ENCODE measurements around the gene SLC29A1.

SLC29A1 gene

DNA sequence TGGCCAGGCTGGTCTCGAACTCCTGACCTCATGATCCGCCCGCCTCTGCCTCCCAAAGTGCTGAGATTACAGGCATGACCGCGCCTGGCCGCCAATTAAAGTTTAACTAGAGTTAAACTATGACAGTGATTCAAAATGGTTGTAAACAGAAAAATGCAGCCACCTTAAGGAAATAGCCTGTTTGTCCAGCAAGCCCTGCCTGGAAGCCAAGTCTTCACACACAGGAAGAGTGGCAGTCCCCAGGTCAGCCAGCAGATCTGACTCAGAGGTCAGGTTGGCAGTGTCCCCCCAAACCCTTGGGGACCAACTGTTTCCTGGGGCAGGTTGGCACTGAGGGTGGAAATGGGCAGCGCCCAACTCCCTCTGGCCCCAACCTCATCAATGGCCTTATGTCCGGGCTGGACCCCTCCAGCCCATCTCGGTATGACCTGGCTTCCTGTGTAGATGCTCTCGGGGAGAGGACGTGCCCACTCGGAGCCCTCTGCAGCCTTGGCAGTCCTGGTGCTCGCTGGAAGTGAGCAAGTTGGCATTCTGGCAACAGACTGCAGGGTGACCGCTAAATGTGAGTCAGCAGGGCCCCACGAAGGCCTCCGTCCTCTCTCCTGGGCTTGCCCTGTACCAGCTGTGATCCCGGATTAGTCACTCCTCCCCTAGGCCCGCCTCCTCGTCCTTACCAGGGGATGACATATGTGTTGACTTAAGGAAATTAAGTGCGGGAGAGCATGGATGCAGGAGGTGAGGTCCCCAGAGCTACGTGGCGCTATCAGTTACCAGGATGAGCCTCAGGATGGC lies 13.8 kb downstream of the SLC29A1 start:
- peak; percentile 99 for DNase-seq (ENCODE audit: low read depth)

DNA sequence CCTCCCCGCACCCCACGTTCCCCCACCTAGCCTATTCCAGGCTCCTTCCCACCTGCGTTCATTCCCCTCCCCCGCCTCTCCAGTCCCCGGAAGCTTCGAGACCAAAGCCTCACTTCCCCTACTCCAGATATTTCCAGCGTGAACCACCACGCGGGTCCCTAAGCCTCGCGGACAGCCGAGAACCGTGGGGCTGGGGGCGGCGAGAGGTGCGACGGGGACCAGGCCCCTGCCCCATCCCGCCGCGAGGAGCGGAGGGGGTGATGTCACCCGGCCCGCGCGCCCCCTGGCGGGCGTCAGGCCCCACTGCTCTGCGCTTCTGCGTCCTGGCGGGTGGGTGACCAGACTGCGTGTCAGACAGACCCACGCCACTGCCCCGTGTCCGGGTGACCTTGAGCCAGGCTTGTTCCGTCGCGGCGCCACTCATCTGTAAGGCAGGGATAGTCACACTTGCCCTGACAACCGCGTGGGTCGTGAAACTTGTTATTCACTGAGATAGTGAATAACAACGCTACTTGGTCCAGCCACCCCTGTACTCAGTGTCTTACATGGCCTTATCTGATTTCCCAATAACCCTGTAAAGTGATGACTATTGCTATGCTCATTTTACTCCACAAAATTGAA lies 14.5 kb downstream of the SLC29A1 start:
- DNase-seq (ENCODE audit: low read depth) = peak; percentile 74

DNA sequence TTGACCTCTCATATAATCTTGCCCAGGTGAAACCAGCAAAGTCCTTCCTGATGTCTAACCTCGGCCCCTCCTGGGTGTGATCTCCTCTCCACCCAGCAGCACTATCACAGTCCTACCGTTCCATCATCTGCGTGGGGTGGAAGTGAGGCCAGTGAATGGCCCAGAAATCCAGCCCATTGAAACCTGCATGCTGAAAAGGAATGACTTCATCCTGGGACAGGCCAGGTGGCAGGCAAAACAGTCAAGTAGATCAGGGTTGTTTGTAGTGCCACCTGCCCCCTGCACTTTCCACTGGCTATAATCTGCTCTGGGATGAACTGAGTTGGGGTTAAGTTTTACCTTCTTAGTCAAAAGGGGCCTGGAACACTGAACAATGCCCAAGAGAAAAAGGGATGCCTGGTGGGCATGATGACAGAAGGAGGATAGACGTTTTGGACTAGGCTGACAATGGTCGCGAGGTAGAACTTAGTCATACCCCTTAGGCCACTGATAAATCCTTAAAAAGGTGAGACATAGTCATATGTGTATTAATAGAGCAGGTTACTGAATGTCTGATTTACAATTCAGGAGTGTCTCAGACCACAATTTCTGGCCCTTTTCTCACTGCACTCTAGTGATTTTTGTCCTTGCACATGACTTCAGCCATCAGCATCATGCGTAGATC lies 15.4 kb downstream of the SLC29A1 start:
- DNase-seq (ENCODE audit: low read depth) = no peak

DNA sequence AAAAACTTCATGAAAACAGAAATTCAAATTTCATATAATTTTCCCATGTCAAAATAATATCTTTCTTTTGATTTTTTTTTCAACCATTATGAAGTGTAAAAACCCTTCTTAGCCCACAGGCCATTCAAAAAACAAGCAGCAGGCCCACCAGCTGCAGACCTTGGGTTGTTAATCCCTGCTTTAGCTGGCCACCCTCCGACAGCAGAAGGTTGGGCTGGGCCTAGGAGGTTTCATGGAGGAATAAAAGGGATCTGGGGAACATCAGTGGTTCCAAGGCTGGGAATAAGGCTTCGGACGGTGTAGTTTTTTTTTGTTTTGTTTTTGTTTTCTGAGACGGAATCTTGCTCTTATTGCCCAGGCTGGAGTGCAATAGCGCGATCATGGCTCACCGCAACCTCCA lies 19.9 kb downstream of the SLC29A1 start:
- no peak for DNase-seq (ENCODE audit: low read depth)

DNA sequence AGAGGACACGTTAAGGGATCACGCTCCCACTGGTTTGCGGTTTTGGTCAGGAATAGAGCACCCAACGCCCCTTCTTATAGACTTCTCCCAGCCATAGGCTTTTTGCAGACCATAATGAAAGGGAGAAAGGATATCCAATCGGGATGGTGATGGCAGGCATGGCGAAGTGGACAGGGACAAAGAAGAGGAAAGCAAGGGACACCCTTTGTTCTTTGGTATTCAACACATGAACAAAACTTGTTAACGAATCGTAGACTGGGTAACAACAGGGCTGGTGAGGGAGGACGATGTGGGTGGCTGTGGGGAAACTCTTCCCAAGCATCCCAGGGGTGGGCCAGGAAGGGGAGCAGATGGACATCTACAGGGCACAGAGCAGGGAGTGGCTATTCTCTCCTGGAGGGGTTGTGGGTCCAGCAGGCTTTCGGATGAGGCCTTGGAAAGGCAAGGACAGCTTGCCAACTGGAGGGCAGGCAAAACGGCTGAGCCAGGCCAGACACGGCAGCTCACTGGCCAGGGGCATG lies 22.1 kb downstream of the SLC29A1 start:
- DNase-seq (ENCODE audit: low read depth) = no peak

DNA sequence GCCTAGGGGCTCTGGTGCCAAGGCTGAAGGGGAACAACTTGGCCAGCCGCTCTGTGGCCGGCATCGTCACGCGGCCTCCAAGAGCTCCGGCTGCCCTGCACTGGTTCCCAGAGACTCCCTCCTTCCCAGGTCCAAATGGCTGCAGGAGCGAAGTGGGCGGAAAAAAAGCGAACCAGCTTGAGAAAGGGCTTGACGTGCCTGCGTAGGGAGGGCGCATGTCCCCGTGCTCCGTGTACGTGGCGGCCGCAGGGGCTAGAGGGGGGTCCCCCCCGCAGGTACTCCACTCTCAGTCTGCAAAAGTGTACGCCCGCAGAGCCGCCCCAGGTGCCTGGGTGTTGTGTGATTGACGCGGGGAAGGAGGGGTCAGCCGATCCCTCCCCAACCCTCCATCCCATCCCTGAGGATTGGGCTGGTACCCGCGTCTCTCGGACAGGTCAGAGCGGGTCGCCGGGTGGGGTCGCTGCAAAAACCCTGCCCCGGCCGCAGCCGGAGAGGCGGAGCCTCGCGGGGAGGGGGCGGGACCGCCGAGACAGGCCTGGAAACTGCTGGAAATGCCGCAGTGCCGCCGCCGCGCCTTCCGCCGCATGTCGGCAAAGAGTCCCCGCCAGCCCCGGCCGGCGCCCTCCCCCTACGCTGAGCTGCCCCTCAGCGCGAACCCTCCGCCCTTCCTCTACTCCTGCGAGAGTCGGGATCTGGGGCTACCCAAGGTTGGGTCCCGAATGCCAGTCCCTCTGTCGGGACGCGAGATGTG lies 22.7 kb downstream of the SLC29A1 start:
- peak; percentile 80 for DNase-seq (ENCODE audit: low read depth)

DNA sequence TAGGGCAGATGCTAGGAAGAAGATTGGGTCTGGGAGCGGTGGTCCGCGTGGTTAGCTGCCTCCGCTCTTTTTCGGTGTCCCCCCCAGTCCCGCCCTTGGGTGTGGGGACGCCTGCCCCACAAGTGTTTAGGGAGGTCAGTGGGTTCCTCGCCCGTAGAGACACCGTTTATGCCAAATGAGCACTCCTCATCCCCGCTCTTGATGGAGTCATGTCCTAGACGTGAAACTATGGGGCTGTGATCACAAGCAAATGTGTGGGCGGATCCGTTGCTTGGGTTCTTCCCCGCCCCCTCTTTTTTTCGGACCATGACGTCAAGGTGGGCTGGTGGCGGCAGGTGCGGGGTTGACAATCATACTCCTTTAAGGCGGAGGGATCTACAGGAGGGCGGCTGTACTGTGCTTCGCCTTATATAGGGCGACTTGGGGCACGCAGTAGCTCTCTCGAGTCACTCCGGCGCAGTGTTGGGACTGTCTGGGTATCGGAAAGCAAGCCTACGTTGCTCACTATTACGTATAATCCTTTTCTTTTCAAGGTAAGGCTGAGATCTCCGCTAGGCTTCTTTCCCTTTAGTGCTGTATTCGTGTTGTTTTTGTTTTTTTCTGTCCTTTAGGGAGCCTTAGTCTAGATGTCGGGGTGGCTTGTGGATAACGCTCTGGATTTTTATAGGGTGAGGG lies 23.4 kb downstream of the SLC29A1 start, which contains the start of gene HSP90AB1:
Gene HSP90AB1, plus strand, starts transcription at position 439 of the 675 bp plus-strand sequence. CDS start 1,529 bp downstream, outside the sequence.
- peak; percentile 97 for DNase-seq (ENCODE audit: low read depth)

DNA sequence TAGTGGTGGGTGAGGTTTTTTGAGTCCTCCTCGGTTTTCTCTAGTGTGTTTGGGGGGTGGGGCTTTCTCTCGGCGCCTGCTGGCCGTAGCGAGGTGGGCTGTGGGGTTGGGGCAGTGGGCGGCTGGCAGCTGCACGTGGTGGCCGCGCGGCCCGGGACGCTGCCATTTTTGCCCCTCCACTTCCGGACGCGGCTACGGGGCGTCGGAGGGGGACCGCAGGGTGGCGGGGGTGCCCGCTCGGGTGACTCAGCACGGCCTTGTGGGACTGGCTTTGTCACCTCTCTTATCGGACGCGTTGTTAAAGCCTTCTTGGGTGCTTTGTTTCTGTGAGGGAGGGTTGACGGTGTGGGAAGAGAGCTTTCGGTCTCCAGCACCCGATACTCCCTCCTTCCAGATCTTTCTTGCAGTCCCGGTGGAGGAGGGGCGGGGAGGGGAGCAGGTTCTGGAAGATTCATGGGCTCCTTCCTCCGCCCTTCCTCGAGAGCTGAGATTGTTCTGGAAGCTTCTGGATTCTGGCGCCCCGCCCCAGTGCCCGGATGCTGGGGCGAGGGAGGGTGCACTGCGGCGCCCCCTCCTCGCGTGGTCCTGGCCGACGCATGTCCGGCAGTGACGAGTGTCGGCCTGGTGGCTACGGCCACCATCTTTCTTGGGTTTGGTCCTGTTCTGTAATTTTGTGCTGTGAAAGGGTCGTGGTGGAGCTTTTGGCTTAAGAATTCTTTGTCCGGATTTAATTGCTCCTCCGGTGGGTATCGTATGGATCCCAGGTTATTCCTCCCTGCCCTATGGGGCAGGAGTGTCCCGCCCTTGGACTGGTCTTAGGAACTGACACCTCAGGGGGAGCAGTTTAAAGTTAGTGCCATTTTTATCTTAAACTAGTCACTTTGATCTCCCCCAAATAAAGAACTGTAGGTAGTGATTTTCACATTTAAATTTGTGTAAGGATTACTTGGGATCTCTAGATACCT lies 24.2 kb downstream of the SLC29A1 start:
- peak; percentile 66 for DNase-seq (ENCODE audit: low read depth)

DNA sequence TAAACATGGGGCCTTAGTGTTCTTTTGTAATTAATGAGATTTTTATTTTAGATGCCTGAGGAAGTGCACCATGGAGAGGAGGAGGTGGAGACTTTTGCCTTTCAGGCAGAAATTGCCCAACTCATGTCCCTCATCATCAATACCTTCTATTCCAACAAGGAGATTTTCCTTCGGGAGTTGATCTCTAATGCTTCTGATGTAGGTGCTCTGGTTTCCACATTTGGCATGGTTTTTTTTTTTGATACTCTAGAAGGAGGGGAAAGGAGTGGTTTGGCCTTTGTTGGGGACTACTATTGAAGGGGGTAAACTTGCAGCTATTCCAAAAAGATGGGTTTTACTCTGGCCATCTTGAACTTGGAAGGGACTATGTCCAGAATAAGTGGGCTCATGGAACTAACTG lies 25.2 kb downstream of the SLC29A1 start:
- DNase-seq (ENCODE audit: low read depth) = no peak

DNA sequence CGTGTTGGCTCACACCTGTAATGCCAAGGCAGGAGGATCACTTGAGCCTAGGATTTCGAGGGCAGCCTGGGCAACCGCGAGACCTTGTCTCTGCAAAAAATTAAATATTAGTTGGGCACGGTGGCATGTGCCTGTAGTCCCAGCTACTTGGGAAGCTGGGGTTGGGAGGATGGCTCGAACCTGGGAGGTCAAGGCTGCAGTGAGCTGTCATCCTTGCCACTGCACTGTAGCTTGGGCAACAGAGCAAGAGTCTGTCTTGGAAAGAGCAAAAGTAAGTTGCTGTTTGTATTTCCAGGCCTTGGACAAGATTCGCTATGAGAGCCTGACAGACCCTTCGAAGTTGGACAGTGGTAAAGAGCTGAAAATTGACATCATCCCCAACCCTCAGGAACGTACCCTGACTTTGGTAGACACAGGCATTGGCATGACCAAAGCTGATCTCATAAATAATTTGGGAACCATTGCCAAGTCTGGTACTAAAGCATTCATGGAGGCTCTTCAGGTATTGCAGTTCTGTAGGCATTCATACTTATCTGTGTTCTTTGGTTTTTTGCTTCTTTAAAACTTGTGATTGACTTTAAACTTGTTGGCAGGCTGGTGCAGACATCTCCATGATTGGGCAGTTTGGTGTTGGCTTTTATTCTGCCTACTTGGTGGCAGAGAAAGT lies 25.8 kb downstream of the SLC29A1 start:
- no peak for DNase-seq (ENCODE audit: low read depth)

DNA sequence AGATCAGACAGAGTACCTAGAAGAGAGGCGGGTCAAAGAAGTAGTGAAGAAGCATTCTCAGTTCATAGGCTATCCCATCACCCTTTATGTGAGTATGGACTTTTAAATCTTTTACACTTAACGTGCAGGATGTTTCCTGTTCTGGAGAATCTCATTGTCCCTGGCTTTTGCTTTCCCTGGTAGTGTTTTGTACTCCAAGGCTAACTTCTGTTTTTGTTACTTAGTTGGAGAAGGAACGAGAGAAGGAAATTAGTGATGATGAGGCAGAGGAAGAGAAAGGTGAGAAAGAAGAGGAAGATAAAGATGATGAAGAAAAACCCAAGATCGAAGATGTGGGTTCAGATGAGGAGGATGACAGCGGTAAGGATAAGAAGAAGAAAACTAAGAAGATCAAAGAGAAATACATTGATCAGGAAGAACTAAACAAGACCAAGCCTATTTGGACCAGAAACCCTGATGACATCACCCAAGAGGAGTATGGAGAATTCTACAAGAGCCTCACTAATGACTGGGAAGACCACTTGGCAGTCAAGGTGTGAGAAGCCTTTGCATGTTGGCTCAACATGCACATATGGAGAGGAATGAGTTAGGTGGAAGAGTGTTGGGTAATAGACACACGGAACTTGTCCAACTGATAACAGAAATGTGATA lies 26.8 kb downstream of the SLC29A1 start:
- no peak for DNase-seq (ENCODE audit: low read depth)

DNA sequence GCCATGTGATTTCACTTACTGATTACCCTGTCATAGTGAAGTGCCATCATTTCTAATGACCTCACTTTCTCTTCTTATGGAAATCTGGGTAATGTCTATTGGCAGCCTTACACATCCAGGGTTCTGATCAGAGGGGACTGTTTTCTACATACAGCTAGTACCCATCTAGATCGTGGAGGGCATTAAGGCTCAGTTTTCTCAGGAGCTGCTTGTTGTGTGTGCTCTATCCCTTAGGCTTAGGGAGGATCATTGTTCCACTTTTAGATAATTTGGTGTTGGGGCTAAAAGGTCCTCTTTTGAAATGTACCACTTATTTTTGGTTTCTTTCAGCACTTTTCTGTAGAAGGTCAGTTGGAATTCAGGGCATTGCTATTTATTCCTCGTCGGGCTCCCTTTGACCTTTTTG lies 27.3 kb downstream of the SLC29A1 start:
- DNase-seq (ENCODE audit: low read depth) = no peak

DNA sequence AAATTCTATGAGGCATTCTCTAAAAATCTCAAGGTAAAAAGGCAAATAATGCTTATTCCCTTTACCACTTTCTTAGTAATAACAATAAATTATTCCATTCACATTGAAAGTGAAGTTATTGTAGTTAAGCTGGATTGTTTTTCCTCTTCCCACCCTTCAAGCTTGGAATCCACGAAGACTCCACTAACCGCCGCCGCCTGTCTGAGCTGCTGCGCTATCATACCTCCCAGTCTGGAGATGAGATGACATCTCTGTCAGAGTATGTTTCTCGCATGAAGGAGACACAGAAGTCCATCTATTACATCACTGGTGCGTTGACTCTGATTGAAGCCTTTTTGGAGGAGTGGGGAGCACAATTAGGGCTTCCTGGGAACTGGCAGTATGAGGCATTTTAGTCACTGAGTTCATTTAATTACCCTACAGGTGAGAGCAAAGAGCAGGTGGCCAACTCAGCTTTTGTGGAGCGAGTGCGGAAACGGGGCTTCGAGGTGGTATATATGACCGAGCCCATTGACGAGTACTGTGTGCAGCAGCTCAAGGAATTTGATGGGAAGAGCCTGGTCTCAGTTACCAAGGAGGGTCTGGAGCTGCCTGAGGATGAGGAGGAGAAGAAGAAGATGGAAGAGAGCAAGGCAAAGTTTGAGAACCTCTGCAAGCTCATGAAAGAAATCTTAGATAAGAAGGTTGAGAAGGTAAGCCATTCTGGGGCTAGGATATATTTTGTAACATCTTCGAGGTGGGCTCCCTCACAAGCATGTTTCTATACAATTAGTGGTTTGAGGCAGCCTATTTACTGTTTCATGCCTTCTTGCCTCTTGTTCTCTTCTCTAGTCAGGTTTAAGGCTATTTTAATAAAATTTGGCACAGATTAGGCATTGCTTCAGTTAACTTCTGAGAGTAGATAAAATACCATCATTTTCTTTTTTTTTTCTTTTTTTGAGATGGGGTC lies 28.5 kb downstream of the SLC29A1 start:
- no peak for DNase-seq (ENCODE audit: low read depth)

DNA sequence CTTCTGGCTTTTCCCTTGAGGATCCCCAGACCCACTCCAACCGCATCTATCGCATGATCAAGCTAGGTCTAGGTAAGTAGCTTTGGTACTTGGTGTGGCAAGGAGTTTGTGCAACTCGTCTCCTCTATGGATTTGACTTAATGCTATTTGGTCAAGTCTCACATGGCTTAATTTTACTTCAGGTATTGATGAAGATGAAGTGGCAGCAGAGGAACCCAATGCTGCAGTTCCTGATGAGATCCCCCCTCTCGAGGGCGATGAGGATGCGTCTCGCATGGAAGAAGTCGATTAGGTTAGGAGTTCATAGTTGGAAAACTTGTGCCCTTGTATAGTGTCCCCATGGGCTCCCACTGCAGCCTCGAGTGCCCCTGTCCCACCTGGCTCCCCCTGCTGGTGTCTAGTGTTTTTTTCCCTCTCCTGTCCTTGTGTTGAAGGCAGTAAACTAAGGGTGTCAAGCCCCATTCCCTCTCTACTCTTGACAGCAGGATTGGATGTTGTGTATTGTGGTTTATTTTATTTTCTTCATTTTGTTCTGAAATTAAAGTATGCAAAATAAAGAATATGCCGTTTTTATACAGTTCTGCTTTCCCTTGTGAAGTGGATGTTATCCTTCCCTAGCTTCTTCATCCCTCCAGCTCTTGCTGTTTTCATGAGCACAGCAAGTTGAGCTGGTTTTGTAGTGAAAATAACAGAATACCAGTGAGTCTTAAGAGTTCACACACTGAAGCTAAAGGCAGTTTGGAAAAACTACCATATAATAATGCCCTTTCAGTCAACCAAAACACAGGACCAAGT lies 30.1 kb downstream of the SLC29A1 start:
- DNase-seq (ENCODE audit: low read depth) = peak; percentile 56

DNA sequence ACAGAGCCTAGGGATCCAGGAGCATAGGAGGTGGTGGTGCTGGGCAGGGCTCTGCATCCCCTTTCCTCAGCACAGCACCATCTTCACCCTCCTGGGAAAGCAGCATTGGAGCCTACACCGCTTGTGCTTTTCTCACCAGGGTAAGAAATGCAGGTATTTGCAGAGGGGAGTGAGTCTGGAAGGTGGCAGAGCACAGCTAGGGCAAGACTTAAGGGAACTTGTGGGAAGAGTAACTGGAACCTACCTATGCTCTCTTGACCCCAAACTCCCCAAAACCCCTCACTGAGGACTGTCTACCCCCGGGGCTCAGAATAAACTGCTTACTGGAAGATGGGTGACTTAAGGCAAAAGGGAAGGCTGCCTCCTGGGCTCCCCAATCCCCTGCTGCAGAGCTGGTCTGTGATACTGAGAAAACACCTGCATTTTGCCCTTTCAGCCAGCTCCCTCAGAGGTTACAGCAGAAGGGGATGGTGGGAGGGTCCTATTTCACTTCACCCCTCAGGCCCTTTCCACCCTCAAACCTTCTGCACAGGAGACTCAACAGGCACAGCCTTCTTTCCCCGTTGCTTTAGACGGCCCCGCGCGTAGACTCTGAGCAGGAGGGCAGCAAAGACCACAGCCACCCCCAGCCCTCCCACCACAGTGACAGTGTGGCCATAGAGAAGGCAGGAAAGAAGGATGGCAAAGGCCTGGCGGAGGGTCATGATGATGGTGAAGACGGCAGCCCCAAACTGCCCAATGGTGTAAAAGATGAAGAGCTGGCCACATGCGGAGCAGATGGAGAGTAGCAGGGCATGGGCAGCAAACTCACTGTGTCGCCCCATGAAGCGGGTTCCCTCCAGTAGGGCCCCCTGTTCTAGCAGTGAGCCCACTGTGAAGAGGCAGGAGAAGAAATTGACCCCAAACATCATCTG lies 31.1 kb downstream of the SLC29A1 start:
- DNase-seq (ENCODE audit: low read depth) = no peak
